Prostate gland (tissue), 2 donors: ENCODE data around the gene CCDC112. TPM values are rescaled to one million over a fixed set of nuclear protein-coding genes. Genes with fewer than 3 reads are reported as not detected.

ENCODE experiments used
- DNase-seq: peaks from one replicate; pipeline ENCODE4 v3.0.0-alpha.2; 2019; ENCODE audit warnings: low spot score
- H3K27ac ChIP-seq, 2 donors: fragments of 200-600 bp; sonication (generic); 2 replicates each; pipeline ENCODE4 v1.5.1; 2017 to 2019
- H3K27me3 ChIP-seq: fragments of 200-600 bp; sonication (generic); replicated peaks from 2 replicates; pipeline ENCODE4 v1.5.1; 2019; ENCODE audit not compliant: insufficient read depth
- H3K36me3 ChIP-seq, 2 donors: fragments of 200-600 bp; sonication (generic); 1 replicate in 1 of 2; 2 replicates in 1 of 2; pipeline versions ENCODE4 v1.5.1 to v1.8.1; 2017 to 2019
- H3K4me1 ChIP-seq: fragments of 200-600 bp; sonication (generic); replicated peaks from 2 replicates; pipeline ENCODE4 v1.5.1; 2019
- H3K4me3 ChIP-seq, 2 donors: fragments of 200-600 bp; sonication (generic); 2 replicates each; pipeline ENCODE4 v1.5.1; 2017 to 2019
- H3K9me3 ChIP-seq: fragments of 200-600 bp; sonication (generic); 2 replicates; pipeline ENCODE4 v1.5.1; 2017
- POLR2A ChIP-seq: fragments of 450-650 bp; IDR thresholded peaks from one replicate; pipeline ENCODE4 v1.6.1; 2016; ENCODE audit warnings: antibody characterized with exemption, mild to moderate bottlenecking
- POLR2AphosphoS5 ChIP-seq: sonication (generic); formaldehyde crosslinking; IDR thresholded peaks from one replicate; pipeline ENCODE4 v1.6.1; 2017; ENCODE audit warnings: antibody characterized with exemption
- WGBS: methylation state at CpG from one replicate; pipeline ENCODE4 v1.1.5; 2018; 5-methylcytosine and 5-hydroxymethylcytosine counted together
- intact Hi-C: fragments of 100-400 bp; cut with DNase I; formaldehyde crosslinking; loops from one replicate; pipeline ENCODE4 v1.14.2; 2022
- small RNA-seq, 2 donors: library from RNA; depleted of rRNA; stranded (forward); fragments of <200 nt; gene quantifications; one replicate each; pipeline ENCODE3, GENCODE V24; 2016
- total RNA-seq, 2 donors: library from RNA; depleted of rRNA; stranded (reverse); fragments of >200 nt; gene quantifications; one replicate each; pipeline ENCODE4 v1.1.0, GENCODE V29; 2016
- TF ChIP-seq, protein P1 (sequence below), 4 experiments: fragments of 200-600 bp in 2 of 4; fragments of 450-650 bp in 2 of 4; sonication (generic) in 2 of 4; IDR thresholded peaks; 1 replicate in 3 of 4; 2 replicates in 1 of 4; pipeline ENCODE4 v1.5.1; 2016 to 2019; ENCODE audit warnings: antibody characterized with exemption in 4 of 4, mild to moderate bottlenecking in 2 of 4, moderate library complexity in 2 of 4

The CCDC112 gene
- total RNA-seq, 2 donors from 2014 or later = 9.4 to 12.9 TPM

DNA sequence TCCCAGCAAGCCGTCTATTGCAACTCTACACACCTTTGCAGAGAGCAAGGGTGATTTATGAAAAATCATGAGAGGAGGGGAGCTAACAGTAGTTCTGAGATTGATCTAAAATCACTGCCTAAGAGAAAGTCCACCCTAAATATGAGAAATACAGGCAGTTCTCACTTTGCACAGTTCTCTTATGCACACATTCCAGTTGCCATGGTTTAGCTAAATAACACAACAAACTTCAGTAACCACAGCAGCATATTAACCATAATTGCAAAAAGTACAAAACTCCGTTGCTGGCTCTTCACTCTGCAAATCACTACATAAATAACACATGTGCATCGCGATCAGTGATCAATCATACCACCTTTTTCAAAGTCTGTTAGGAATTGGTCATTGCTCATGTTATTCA, 64.9 kb downstream of the CCDC112 start:
- H3K27me3 ChIP-seq = no peaks in the 10 kb centered on the region
- no peak for DNase-seq
- 95% methylated on average over 4 of the region's 4 CpGs for WGBS
- intact Hi-C loops = no loop called here
- TF ChIP-seq POLR2AphosphoS5 = no peak
- TF ChIP-seq POLR2A = no peak
- TF ChIP-seq, protein P1, sequence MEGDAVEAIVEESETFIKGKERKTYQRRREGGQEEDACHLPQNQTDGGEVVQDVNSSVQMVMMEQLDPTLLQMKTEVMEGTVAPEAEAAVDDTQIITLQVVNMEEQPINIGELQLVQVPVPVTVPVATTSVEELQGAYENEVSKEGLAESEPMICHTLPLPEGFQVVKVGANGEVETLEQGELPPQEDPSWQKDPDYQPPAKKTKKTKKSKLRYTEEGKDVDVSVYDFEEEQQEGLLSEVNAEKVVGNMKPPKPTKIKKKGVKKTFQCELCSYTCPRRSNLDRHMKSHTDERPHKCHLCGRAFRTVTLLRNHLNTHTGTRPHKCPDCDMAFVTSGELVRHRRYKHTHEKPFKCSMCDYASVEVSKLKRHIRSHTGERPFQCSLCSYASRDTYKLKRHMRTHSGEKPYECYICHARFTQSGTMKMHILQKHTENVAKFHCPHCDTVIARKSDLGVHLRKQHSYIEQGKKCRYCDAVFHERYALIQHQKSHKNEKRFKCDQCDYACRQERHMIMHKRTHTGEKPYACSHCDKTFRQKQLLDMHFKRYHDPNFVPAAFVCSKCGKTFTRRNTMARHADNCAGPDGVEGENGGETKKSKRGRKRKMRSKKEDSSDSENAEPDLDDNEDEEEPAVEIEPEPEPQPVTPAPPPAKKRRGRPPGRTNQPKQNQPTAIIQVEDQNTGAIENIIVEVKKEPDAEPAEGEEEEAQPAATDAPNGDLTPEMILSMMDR (IDR thresholded peaks at IDR 0.05) = no peak
- no peak overlapping the region for H3K4me3 ChIP-seq
- H3K9me3 ChIP-seq = no peaks in the 10 kb centered on the region
- H3K27ac ChIP-seq = no peak overlapping the region
- no peaks in the 10 kb centered on the region for H3K36me3 ChIP-seq
- H3K4me1 ChIP-seq = no peaks in the 10 kb centered on the region

- Histone ChIP-seq H3K27me3 (no peaks in the 10 kb centered on the region), H3K27ac (no peak overlapping the region), H3K9me3 (no peaks in the 10 kb centered on the region), H3K36me3 (no peaks in the 10 kb centered on the region), H3K4me3 (no peak overlapping the region), H3K4me1 (no peaks in the 10 kb centered on the region)
- DNase-seq = no peak
- 87% methylated on average over 1 of the region's 1 CpG for WGBS
- intact Hi-C loops = no loop called here
- TF ChIP-seq, protein P1 (IDR thresholded peaks at IDR 0.05) = no peak
- TF ChIP-seq POLR2A (no peak), POLR2AphosphoS5 (no peak)
Observed at GRCh38 chr5:115229606-115230005, 66.8 kb downstream of the CCDC112 start.

- Histone ChIP-seq H3K36me3 (no peaks in the 10 kb centered on the region), H3K4me3 (no peak overlapping the region), H3K4me1 (no peaks in the 10 kb centered on the region), H3K27ac (no peak overlapping the region), H3K27me3 (no peaks in the 10 kb centered on the region), H3K9me3 (no peaks in the 10 kb centered on the region)
- TF ChIP-seq, protein P1 (IDR thresholded peaks at IDR 0.05) = no peak
- TF ChIP-seq POLR2A = no peak
- no peak for TF ChIP-seq POLR2AphosphoS5
- WGBS = 89% methylated on average over 1 of the region's 1 CpG
- intact Hi-C loops = no loop called here
- DNase-seq = no peak
Observed at GRCh38 chr5:115227281-115227680, 69.2 kb downstream of the CCDC112 start.

Small RNA genes lying within 50 kb of the gene (small RNA-seq; reads per million reads assigned to genes)
- 0 reads per million in 2 donors for gene HMGN1P15

Other genes starting within 250 kb of the CCDC112 start
- gene TRIM36, start 126.7 kb downstream of the CCDC112 start, total RNA-seq = 10 to 100 TPM; 37.3 to 38.5 TPM
- 10 to 100 TPM in 1 of 2 donors, 1 to 10 TPM in 1; 9.1 to 15.3 TPM for gene PGGT1B, start 33.8 kb downstream of the CCDC112 start, total RNA-seq
- gene FEM1C, start 248.1 kb upstream of the CCDC112 start, total RNA-seq = 10 to 100 TPM; 17.4 to 20.8 TPM